Endothelial cell (in vitro differentiated cells): ENCODE data around the gene RNF115. TPM values are rescaled to one million over a fixed set of nuclear protein-coding genes. Genes with fewer than 3 reads are reported as not detected.

ENCODE experiments used
- DNase-seq: peaks from one replicate; pipeline ENCODE4 v3.0.0; 2021; ENCODE audit warnings: low spot score
- H3K27ac Mint-ChIP-seq: one replicate; pipeline ENCODE4 v1.8.0; 2021; ENCODE audit warnings: mixed read lengths, inconsistent platforms; ENCODE audit not compliant: unreplicated experiment
- H3K27me3 Mint-ChIP-seq: one replicate; pipeline ENCODE4 v1.8.0; 2021; ENCODE audit warnings: mild to moderate bottlenecking, moderate library complexity, mixed read lengths, inconsistent platforms; ENCODE audit not compliant: unreplicated experiment
- H3K36me3 Mint-ChIP-seq: one replicate; pipeline ENCODE4 v1.8.0; 2021; ENCODE audit warnings: mild to moderate bottlenecking, low read depth, mixed read lengths, inconsistent platforms; ENCODE audit not compliant: unreplicated experiment
- H3K4me1 Mint-ChIP-seq: one replicate; pipeline ENCODE4 v1.8.0; 2021; ENCODE audit warnings: mild to moderate bottlenecking, mixed read lengths, inconsistent platforms; ENCODE audit not compliant: unreplicated experiment
- H3K4me3 Mint-ChIP-seq: one replicate; pipeline ENCODE4 v1.8.0; 2021; ENCODE audit warnings: mild to moderate bottlenecking, mixed read lengths, inconsistent platforms; ENCODE audit not compliant: unreplicated experiment
- H3K9me3 Mint-ChIP-seq: one replicate; pipeline ENCODE4 v1.8.0; 2021; ENCODE audit warnings: mixed read lengths, inconsistent platforms; ENCODE audit not compliant: unreplicated experiment
- CTCF ChIP-seq: fragments of 200-600 bp; sonication (generic); IDR thresholded peaks from one replicate; pipeline ENCODE4 v1.5.0; 2021; ENCODE audit warnings: antibody characterized with exemption; ENCODE audit not compliant: unreplicated experiment
- total RNA-seq: library from RNA; stranded (reverse); fragmentation: NEBNext Ultra II Directional; extraction: Animal tissue kit (Norgen Biotek cat#: 25700); gene quantifications from one replicate; pipeline ENCODE4 v1.2.1, GENCODE V29; 2021; ENCODE audit not compliant: unreplicated experiment

RNF115 gene
- total RNA-seq, 1 donor from 2014 or later = 13.1 TPM

GRCh38 chr1:145859491-145860023 is 35.7 kb upstream of the RNF115 start:
- DNase-seq = peak; percentile 88
- Mint-ChIP-seq H3K9me3 (no peaks in the 10 kb centered on the region), H3K4me3 (peak overlapping the region; percentile 98), H3K27me3 (peaks cover 8% of the 10 kb centered on the region), H3K36me3 (peaks cover 18% of the 10 kb centered on the region), H3K4me1 (peaks cover 5% of the 10 kb centered on the region), H3K27ac (peak overlapping the region; percentile 52)
- no peak for TF ChIP-seq CTCF

- Mint-ChIP-seq H3K9me3 (no peaks in the 10 kb centered on the region), H3K27me3 (peaks cover 8% of the 10 kb centered on the region), H3K27ac (peak within 1 kb of the TSS; percentile 52), H3K36me3 (peaks cover 23% of the 10 kb centered on the region), H3K4me1 (peaks cover 5% of the 10 kb centered on the region), H3K4me3 (peak within 1 kb of the TSS; percentile 98)
- peak; percentile 95 for DNase-seq
- TF ChIP-seq CTCF = no peak
Measured at GRCh38 chr1:145858901-145859490, 35.1 kb upstream of the RNF115 start, which contains the start of gene PIAS3. Gene PIAS3, minus strand, starts transcription at chr1:145859081. Its CDS starts 91 bp downstream, at chr1:145858990.

GRCh38 chr1:145858238-145858900 is 34.5 kb upstream of the RNF115 start:
- H3K27ac Mint-ChIP-seq = no peak overlapping the region
- peak; percentile 42 for DNase-seq
- H3K9me3 Mint-ChIP-seq = no peaks in the 10 kb centered on the region
- peaks cover 5% of the 10 kb centered on the region for H3K4me1 Mint-ChIP-seq
- no peak for TF ChIP-seq CTCF
- peaks cover 8% of the 10 kb centered on the region for H3K27me3 Mint-ChIP-seq
- peak overlapping the region; percentile 95 for H3K4me3 Mint-ChIP-seq
- peaks cover 27% of the 10 kb centered on the region for H3K36me3 Mint-ChIP-seq

GRCh38 chr1:145857170-145857569 is 33.3 kb upstream of the RNF115 start:
- H3K27ac Mint-ChIP-seq = no peak overlapping the region
- H3K4me1 Mint-ChIP-seq = peaks cover 5% of the 10 kb centered on the region
- peaks cover 8% of the 10 kb centered on the region for H3K27me3 Mint-ChIP-seq
- no peak for DNase-seq
- TF ChIP-seq CTCF = no peak
- no peaks in the 10 kb centered on the region for H3K9me3 Mint-ChIP-seq
- peaks cover 35% of the 10 kb centered on the region for H3K36me3 Mint-ChIP-seq
- peak overlapping the region; percentile 37 for H3K4me3 Mint-ChIP-seq

- DNase-seq = no peak
- peaks cover 5% of the 10 kb centered on the region for H3K4me1 Mint-ChIP-seq
- H3K9me3 Mint-ChIP-seq = no peaks in the 10 kb centered on the region
- peaks cover 8% of the 10 kb centered on the region for H3K27me3 Mint-ChIP-seq
- no peak for TF ChIP-seq CTCF
- peak overlapping the region; percentile 32 for H3K4me3 Mint-ChIP-seq
- no peak overlapping the region for H3K27ac Mint-ChIP-seq
- peaks cover 42% of the 10 kb centered on the region for H3K36me3 Mint-ChIP-seq
Measured at GRCh38 chr1:145855426-145855948, 31.6 kb upstream of the RNF115 start.
